ENCODE data around the gene TMEM94. TPM values are rescaled to one million over a fixed set of nuclear protein-coding genes. Genes with fewer than 3 reads are reported as not detected.
A peak's percentile ranks its signal among the peaks of the same experiment; 100 is the strongest.
"Not testable (repeated sequence)": the region's sequence is repeated elsewhere in the genome, so short reads cannot be mapped to it uniquely, and the experiment has no call there.

Gene TMEM94
- total RNA-seq, 4 donors from 2014 or later, result 31.0 to 50.3 (median 42.8) TPM

DNA sequence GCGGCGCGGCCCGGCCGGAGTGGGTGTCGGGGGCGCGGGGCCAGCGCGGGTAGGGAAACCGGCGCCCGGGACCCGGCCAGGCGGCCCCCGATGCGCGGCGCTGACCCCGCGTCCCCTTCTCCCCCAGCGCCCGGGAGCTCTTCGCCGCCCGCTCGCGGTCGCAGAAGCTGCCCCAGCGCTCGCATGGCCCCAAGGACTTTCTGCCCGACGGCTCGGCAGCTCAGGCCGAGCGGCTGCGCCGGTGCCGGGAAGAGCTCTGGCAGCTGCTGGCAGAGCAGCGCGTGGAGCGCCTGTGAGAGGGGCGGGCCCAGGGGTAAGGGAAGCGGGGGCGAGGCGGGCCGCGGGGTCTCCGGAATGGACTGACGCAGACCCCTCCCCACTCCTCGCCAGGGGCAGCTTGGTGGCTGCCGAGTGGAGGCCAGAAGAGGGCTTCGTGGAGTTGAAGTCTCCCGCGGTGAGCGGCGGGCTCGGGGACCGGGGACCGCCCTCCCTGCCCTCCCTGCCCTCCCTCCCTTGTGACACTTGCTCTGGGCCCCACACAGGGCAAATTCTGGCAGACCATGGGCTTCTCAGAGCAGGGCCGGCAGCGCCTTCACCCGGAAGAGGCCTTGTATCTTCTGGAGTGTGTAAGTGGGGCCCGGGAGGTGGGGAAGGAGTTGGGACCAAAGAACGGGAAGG is 60.3 kb downstream of the TMEM94 start:
- no CpG with 5 or more reads among the region's 65 CpGs for WGBS, 2 donors (ENCODE audit: low coverage in 1 of 2)
- TF ChIP-seq, protein P1, sequence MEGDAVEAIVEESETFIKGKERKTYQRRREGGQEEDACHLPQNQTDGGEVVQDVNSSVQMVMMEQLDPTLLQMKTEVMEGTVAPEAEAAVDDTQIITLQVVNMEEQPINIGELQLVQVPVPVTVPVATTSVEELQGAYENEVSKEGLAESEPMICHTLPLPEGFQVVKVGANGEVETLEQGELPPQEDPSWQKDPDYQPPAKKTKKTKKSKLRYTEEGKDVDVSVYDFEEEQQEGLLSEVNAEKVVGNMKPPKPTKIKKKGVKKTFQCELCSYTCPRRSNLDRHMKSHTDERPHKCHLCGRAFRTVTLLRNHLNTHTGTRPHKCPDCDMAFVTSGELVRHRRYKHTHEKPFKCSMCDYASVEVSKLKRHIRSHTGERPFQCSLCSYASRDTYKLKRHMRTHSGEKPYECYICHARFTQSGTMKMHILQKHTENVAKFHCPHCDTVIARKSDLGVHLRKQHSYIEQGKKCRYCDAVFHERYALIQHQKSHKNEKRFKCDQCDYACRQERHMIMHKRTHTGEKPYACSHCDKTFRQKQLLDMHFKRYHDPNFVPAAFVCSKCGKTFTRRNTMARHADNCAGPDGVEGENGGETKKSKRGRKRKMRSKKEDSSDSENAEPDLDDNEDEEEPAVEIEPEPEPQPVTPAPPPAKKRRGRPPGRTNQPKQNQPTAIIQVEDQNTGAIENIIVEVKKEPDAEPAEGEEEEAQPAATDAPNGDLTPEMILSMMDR (IDR thresholded peaks at IDR 0.05), result no peak
- no peak for TF ChIP-seq POLR2AphosphoS5 (IDR thresholded peaks at IDR 0.05)
- no peak for TF ChIP-seq EP300 (IDR thresholded peaks at IDR 0.05)
- TF ChIP-seq POLR2A (IDR thresholded peaks at IDR 0.05), result no peak
- Histone ChIP-seq H3K27me3 (no peaks in the 10 kb centered on the region), H3K9me3 (no peaks in the 10 kb centered on the region), H3K4me1 (peaks cover 0 to 56% (median 30%) of the 10 kb centered on the region in 3 donors), H3K4me3 (peak overlapping the region; percentile 66 to 96), H3K27ac (peak overlapping the region; percentile 13 to 98 (median 90)), H3K36me3 (peaks cover 0 to 32% of the 10 kb centered on the region in 2 donors)
- ATAC-seq, result peak; percentile 4

DNA sequence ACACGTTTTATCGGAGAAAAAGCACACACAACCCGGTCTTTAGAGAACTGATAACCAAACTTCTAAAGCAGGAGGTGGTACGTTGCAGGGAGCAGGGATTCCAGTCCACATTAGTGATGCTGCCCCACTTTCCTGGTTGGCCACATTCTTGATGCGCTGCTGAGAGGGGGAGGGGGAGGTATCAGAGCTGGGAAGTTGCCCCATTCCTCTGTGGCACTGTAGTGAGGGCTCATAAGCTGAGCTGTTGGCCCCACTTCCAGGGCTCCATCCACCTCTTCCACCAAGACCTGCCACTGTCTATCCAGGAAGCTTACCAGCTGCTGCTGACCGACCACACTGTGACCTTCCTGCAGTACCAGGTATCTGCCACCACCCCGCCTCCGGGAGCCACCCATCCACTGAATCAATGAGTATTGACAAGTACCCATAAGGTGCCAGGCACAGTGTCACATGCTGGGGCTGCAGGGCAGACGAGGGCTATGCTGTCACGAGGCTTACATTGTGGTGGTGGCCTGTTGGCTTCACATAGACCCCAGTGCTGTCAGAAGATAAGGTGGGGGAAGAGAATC is 60.9 kb downstream of the TMEM94 start:
- peaks cover 0 to 38% of the 10 kb centered on the region in 2 donors for H3K36me3 ChIP-seq
- H3K4me1 ChIP-seq, result peaks cover 0 to 50% (median 23%) of the 10 kb centered on the region in 3 donors
- no peak for ATAC-seq
- no peaks in the 10 kb centered on the region for H3K9me3 ChIP-seq
- 64 to 80% methylated on average over 1 to 3 of the region's 10 CpGs for WGBS, 2 donors (ENCODE audit: low coverage in 1 of 2)
- peak overlapping the region in 3 of 4 donors; percentile 90 to 98 (median 90) for H3K27ac ChIP-seq
- H3K27me3 ChIP-seq, result no peaks in the 10 kb centered on the region
- TF ChIP-seq POLR2AphosphoS5 (IDR thresholded peaks at IDR 0.05) (no peak), POLR2A (IDR thresholded peaks at IDR 0.05) (no peak), EP300 (IDR thresholded peaks at IDR 0.05) (no peak)
- TF ChIP-seq, protein P1 (IDR thresholded peaks at IDR 0.05), result no peak
- peak overlapping the region; percentile 66 to 96 for H3K4me3 ChIP-seq

DNA sequence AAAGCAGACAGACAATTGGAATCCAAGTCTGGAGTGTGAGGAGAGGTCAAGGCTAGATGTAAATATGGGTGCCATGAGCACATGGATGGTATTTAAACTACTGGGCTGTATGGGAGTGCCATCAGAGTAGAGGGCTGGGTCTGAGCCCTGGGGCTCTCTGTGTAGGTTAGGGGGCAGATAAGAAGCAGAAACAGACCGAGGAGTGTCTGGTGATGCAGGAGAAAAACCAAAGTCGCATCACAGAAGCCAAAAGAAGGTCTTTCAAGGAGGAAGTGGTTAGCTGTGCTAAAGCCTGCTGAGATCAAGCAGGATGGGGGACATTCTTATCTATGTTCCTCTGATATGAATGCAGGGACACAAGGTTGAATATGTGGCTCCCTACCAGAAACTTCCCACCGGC is 61.8 kb downstream of the TMEM94 start:
- no peak for ATAC-seq
- TF ChIP-seq POLR2A (IDR thresholded peaks at IDR 0.05), result no peak
- TF ChIP-seq POLR2AphosphoS5 (IDR thresholded peaks at IDR 0.05), result no peak
- no peak for TF ChIP-seq EP300 (IDR thresholded peaks at IDR 0.05)
- TF ChIP-seq, protein P1 (IDR thresholded peaks at IDR 0.05), result no peak
- H3K4me1 ChIP-seq, result peaks cover 0 to 42% (median 21%) of the 10 kb centered on the region in 3 donors
- H3K4me3 ChIP-seq, result no peak overlapping the region
- no peaks in the 10 kb centered on the region for H3K27me3 ChIP-seq
- H3K36me3 ChIP-seq, result peaks cover 0 to 39% of the 10 kb centered on the region in 2 donors
- no peaks in the 10 kb centered on the region for H3K9me3 ChIP-seq
- 79 to 88% methylated on average over 3 of the region's 3 CpGs for WGBS, 2 donors (ENCODE audit: low coverage in 1 of 2)
- no peak overlapping the region for H3K27ac ChIP-seq

DNA sequence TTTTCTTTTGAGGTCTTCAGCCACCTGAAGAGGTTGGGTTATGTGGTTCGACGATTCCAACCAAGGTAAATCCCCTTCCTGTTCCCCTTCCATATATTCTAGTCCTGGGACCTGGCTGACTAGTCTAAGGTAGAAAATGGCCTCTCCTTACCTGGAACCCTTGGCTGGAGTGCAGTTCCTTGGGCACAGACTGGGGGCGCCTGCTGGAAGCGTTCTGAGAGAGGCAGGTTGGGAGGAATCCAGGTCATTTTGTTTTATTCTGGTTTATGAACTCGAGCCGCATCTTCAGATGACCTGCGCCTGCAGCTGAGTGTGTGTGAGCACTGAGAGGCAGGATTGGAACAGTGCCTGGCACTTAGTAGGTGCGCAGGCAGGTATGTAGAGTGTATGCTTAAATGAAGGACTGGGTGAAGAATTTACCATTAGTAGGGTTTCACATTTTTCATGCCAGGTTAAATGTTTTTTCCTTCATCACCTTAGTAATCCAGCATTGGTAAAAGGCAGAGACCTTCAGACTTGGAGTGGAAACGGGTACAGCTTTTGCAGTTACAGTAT is 62.6 kb downstream of the TMEM94 start:
- 86 to 89% methylated on average over 7 of the region's 9 CpGs for WGBS, 2 donors (ENCODE audit: low coverage in 1 of 2)
- TF ChIP-seq, protein P1 (IDR thresholded peaks at IDR 0.05), result no peak
- TF ChIP-seq EP300 (IDR thresholded peaks at IDR 0.05), result no peak
- TF ChIP-seq POLR2A (IDR thresholded peaks at IDR 0.05), result no peak
- TF ChIP-seq POLR2AphosphoS5 (IDR thresholded peaks at IDR 0.05), result no peak
- Histone ChIP-seq H3K36me3 (peaks cover 0 to 36% of the 10 kb centered on the region in 2 donors), H3K4me3 (no peak overlapping the region), H3K9me3 (no peaks in the 10 kb centered on the region), H3K27ac (no peak overlapping the region), H3K4me1 (peaks cover 0 to 33% (median 14%) of the 10 kb centered on the region in 3 donors), H3K27me3 (no peaks in the 10 kb centered on the region)
- ATAC-seq, result no peak

DNA sequence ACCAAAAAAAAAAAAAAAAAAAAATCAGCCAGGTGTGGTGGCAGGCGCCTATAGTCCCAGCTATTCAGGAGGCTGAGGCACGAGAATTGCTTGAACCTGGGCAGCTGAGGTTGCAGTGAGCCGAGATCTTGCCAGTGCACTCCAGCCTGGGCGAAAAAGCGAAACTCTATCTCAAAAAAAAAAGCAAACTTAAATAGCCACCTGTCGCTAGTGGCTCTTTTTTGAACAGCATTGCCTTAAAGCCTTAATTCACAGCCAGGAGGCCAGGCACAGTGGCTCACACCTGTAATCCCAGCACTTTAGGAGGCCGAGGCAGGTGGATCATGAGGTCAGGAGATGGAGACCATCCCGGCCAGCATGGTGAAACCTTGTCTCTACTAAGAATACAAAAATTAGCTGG is 64.0 kb downstream of the TMEM94 start:
- H3K9me3 ChIP-seq, H3K27ac ChIP-seq, H3K4me3 ChIP-seq, ATAC-seq, H3K27me3 ChIP-seq: not testable (repeated sequence)
- WGBS, 2 donors (ENCODE audit: low coverage in 1 of 2), result 98% methylated on average over 7 of the region's 8 CpGs; no CpG with 5 or more reads in 1 of the 2 donors
- Histone ChIP-seq H3K36me3 (peaks cover 0 to 36% of the 10 kb centered on the region in 2 donors), H3K4me1 (peaks cover 0 to 36% (median 9%) of the 10 kb centered on the region in 3 donors)

Measured in gastroesophageal sphincter (tissue), 4 donors.